Measurements from ENCODE around the gene ZNRF2.
A peak's percentile ranks its signal among the peaks of the same experiment; 100 is the strongest.

The ZNRF2 gene

DNA sequence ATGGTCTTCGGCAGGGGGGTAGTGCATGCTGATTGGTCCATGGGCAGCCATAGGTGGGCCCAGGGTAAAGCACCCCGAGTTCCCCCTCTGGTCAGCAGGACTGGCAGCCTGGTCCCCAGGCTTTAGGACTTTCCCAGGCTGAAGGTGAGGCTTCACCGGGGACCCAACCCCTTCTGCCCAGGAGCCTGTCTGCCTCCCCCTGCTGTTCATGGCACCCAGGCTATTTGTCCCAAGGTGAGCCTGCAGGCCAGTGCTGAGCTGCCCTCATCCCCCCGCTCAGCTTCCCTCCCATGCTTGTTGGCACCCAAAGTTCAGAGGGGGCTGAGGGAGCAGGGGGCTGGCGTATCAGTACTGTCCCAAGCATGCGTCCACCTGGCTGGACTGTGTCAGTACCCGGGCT lies 38.5 kb upstream of the ZNRF2 start:
- H3F3A ChIP-seq (ENCODE audit: insufficient read depth, low read length), result no peaks in the 10 kb centered on the region
- H3K9ac ChIP-seq (ENCODE audit: low read length), result no peak overlapping the region
- no peaks in the 10 kb centered on the region for H4K20me1 ChIP-seq (ENCODE audit: insufficient read depth, low read length)
- H3K27ac ChIP-seq (ENCODE audit: low read depth, low read length, poor library complexity, severe bottlenecking), result no peak overlapping the region
- TF ChIP-seq EZH2 (IDR thresholded peaks at IDR 0.05; ENCODE audit: borderline replicate concordance, low read length), result no peak
- TF ChIP-seq, protein P1, sequence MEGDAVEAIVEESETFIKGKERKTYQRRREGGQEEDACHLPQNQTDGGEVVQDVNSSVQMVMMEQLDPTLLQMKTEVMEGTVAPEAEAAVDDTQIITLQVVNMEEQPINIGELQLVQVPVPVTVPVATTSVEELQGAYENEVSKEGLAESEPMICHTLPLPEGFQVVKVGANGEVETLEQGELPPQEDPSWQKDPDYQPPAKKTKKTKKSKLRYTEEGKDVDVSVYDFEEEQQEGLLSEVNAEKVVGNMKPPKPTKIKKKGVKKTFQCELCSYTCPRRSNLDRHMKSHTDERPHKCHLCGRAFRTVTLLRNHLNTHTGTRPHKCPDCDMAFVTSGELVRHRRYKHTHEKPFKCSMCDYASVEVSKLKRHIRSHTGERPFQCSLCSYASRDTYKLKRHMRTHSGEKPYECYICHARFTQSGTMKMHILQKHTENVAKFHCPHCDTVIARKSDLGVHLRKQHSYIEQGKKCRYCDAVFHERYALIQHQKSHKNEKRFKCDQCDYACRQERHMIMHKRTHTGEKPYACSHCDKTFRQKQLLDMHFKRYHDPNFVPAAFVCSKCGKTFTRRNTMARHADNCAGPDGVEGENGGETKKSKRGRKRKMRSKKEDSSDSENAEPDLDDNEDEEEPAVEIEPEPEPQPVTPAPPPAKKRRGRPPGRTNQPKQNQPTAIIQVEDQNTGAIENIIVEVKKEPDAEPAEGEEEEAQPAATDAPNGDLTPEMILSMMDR (IDR thresholded peaks at IDR 0.05; ENCODE audit: low read length), result no peak
- no peak overlapping the region for H3K4me3 ChIP-seq (ENCODE audit: low read depth, low read length, poor library complexity, severe bottlenecking)
- H3K79me2 ChIP-seq (ENCODE audit: insufficient read depth, low read length), result no peaks in the 10 kb centered on the region
- H3K9me2 ChIP-seq (ENCODE audit: low read depth, low read length), result no peaks in the 10 kb centered on the region
- H3K9me3 ChIP-seq (ENCODE audit: low read length), result 0 out of 2 replicates have a peak, but pooled peaks cover 3% of the 10 kb centered on the region
- H3K36me3 ChIP-seq (ENCODE audit: insufficient read depth, low read length), result no peaks in the 10 kb centered on the region; the same call in 1 of the 2 replicates
- no peak overlapping the region for H3K4me2 ChIP-seq (ENCODE audit: low read length)
- no peaks in the 10 kb centered on the region for H3K27me3 ChIP-seq (ENCODE audit: insufficient read depth, low read length)
- no peak overlapping the region for H2AFZ ChIP-seq (ENCODE audit: low read length)
- peaks cover 70% of the 10 kb centered on the region for H3K4me1 ChIP-seq (ENCODE audit: insufficient read depth, low read length, severe bottlenecking)

- H3K9ac ChIP-seq (ENCODE audit: low read length), result no peak overlapping the region
- no peaks in the 10 kb centered on the region for H3K9me2 ChIP-seq (ENCODE audit: low read depth, low read length)
- H3K27ac ChIP-seq (ENCODE audit: low read depth, low read length, poor library complexity, severe bottlenecking), result peak overlapping the region; percentile 88
- no peaks in the 10 kb centered on the region for H3K27me3 ChIP-seq (ENCODE audit: insufficient read depth, low read length)
- no peaks in the 10 kb centered on the region for H3F3A ChIP-seq (ENCODE audit: insufficient read depth, low read length)
- H4K20me1 ChIP-seq (ENCODE audit: insufficient read depth, low read length), result no peaks in the 10 kb centered on the region
- H3K4me1 ChIP-seq (ENCODE audit: insufficient read depth, low read length, severe bottlenecking), result peaks cover 65% of the 10 kb centered on the region
- no peak for TF ChIP-seq EZH2 (IDR thresholded peaks at IDR 0.05; ENCODE audit: borderline replicate concordance, low read length)
- TF ChIP-seq, protein P1 (IDR thresholded peaks at IDR 0.05; ENCODE audit: low read length), result no peak
- H2AFZ ChIP-seq (ENCODE audit: low read length), result no peak overlapping the region
- no peaks in the 10 kb centered on the region; the same call in 1 of the 2 replicates for H3K36me3 ChIP-seq (ENCODE audit: insufficient read depth, low read length)
- no peak overlapping the region for H3K4me2 ChIP-seq (ENCODE audit: low read length)
- H3K9me3 ChIP-seq (ENCODE audit: low read length), result 0 out of 2 replicates have a peak, but pooled peaks cover 3% of the 10 kb centered on the region
- H3K4me3 ChIP-seq (ENCODE audit: low read depth, low read length, poor library complexity, severe bottlenecking), result no peak overlapping the region
- H3K79me2 ChIP-seq (ENCODE audit: insufficient read depth, low read length), result no peaks in the 10 kb centered on the region
These were observed 38.0 kb upstream of the ZNRF2 start for GRCh38 chr7:30246392-30246791.

- peak overlapping the region; percentile 63; the same call in 1 of the 2 replicates for H2AFZ ChIP-seq (ENCODE audit: low read length)
These were observed 36.6 kb upstream of the ZNRF2 start for GRCh38 chr7:30247541-30248401.

More at GRCh38 chr7:30247541-30248401, 36.6 kb upstream of the ZNRF2 start:
- Histone ChIP-seq H3K27me3 (ENCODE audit: insufficient read depth, low read length) (no peaks in the 10 kb centered on the region), H4K20me1 (ENCODE audit: insufficient read depth, low read length) (no peaks in the 10 kb centered on the region), H3K36me3 (ENCODE audit: insufficient read depth, low read length) (no peaks in the 10 kb centered on the region; the same call in 1 of the 2 replicates), H3K4me2 (ENCODE audit: low read length) (peak overlapping the region; percentile 46), H3K9ac (ENCODE audit: low read length) (peak overlapping the region; percentile 52), H3K9me3 (ENCODE audit: low read length) (0 out of 2 replicates have a peak, but pooled peaks cover 3% of the 10 kb centered on the region), H3K9me2 (ENCODE audit: low read depth, low read length) (no peaks in the 10 kb centered on the region), H3K4me3 (ENCODE audit: low read depth, low read length, poor library complexity, severe bottlenecking) (no peak overlapping the region), H3K79me2 (ENCODE audit: insufficient read depth, low read length) (no peaks in the 10 kb centered on the region), H3F3A (ENCODE audit: insufficient read depth, low read length) (no peaks in the 10 kb centered on the region), H3K27ac (ENCODE audit: low read depth, low read length, poor library complexity, severe bottlenecking) (peak overlapping the region; percentile 88), H3K4me1 (ENCODE audit: insufficient read depth, low read length, severe bottlenecking) (peaks cover 53% of the 10 kb centered on the region)
- no peak for TF ChIP-seq EZH2 (IDR thresholded peaks at IDR 0.05; ENCODE audit: borderline replicate concordance, low read length)
- TF ChIP-seq, protein P1 (IDR thresholded peaks at IDR 0.05; ENCODE audit: low read length), result no peak

Measured in OCI-LY1 (cell line).